ENCODE measurements around the gene SLC24A1.

The SLC24A1 gene

DNA sequence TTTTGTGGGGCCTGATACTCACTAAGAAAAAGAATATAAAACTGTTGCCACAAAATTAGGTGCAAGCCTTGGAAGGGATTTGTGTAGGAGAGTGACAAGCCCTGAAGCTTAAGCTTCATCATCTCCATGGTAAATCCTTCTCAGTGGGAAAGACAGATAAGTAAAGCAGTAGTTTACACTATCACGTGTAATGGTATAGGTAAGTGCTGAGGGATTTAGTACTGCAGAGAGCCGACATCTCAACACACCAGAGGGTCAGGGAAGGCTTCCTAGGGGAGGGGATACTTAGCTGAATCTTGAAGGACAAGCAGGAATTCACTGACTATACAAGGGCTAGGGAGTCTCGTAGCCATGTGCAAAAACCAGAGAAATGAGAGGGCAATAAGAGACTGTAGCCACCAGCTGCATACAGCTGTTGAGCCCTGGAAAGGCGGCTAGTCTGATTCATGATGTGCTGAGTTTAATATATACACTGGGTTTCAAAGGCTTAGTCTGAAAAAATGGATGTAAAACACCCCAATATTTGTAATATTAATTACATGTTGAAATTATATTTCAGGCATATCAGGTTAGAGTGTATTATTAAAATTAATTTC lies 11.1 kb downstream of the SLC24A1 start:
- H3K4me3 ChIP-seq (ENCODE audit: low read length in 2 of 2), result no peak overlapping the region
- H3K27me3 ChIP-seq (ENCODE audit: control insufficient read depth in 3 of 3, insufficient read depth in 3 of 3, low read depth in 1 of 3, low read length in 3 of 3), result no peaks in the 10 kb centered on the region
- no peak overlapping the region for H2BK120ac ChIP-seq (ENCODE audit: low read depth, low read length)
- H3K18ac ChIP-seq (ENCODE audit: low read length), result no peak overlapping the region
- no peak overlapping the region for H3K23ac ChIP-seq (ENCODE audit: low read depth, low read length, poor library complexity)
- DNase-seq (ENCODE audit: low spot score), result no peak
- H2AK5ac ChIP-seq (ENCODE audit: low read depth, low read length), result no peak overlapping the region
- H2BK12ac ChIP-seq (ENCODE audit: low read length), result no peak overlapping the region
- H3K14ac ChIP-seq (ENCODE audit: low read length), result no peak overlapping the region
- H2BK15ac ChIP-seq (ENCODE audit: low read length), result no peak overlapping the region
- no peak overlapping the region for H2BK5ac ChIP-seq (ENCODE audit: low read length)
- no peak overlapping the region for H3K4me2 ChIP-seq (ENCODE audit: insufficient read depth, low read length, poor library complexity, severe bottlenecking)
- H3K9me3 ChIP-seq (replicated peaks in 1 of 2; ENCODE audit: control insufficient read depth in 2 of 2, insufficient read depth in 1 of 2, low read depth in 1 of 2, low read length in 2 of 2), result no peaks in the 10 kb centered on the region
- no peaks in the 10 kb centered on the region for H3K79me1 ChIP-seq (ENCODE audit: low read depth, low read length)
- no peak overlapping the region for H3K9ac ChIP-seq (ENCODE audit: low read depth, low read length, poor library complexity)
- no peak overlapping the region for H3K27ac ChIP-seq (replicated peaks; ENCODE audit: low read length)
- no peak overlapping the region for H4K8ac ChIP-seq (ENCODE audit: low read depth, low read length)
- peaks cover 0 to 1% of the 10 kb centered on the region in 2 donors for H3K4me1 ChIP-seq (ENCODE audit: control insufficient read depth in 2 of 2, insufficient read depth in 1 of 2, low read depth in 1 of 2, low read length in 2 of 2)
- no CpG with 5 or more reads among the region's 4 CpGs for WGBS, 2 donors (ENCODE audit: extremely low coverage in 2 of 2, insufficient read length in 2 of 2, insufficient replicate concordance in 1 of 2)
- H2AFZ ChIP-seq (ENCODE audit: low read length), result no peak overlapping the region
- no peaks in the 10 kb centered on the region for H3K36me3 ChIP-seq (replicated peaks in 1 of 2; ENCODE audit: control insufficient read depth in 2 of 2, insufficient read depth in 2 of 2, low read length in 2 of 2)
- H3K4ac ChIP-seq (ENCODE audit: low read length), result no peak overlapping the region
- H4K91ac ChIP-seq (ENCODE audit: low read depth, low read length, poor library complexity), result no peak overlapping the region

- Histone ChIP-seq H3K4me1 (ENCODE audit: control insufficient read depth in 2 of 2, insufficient read depth in 1 of 2, low read depth in 1 of 2, low read length in 2 of 2) (peaks cover 0 to 1% of the 10 kb centered on the region in 2 donors), H2BK5ac (ENCODE audit: low read length) (no peak overlapping the region), H3K27ac (replicated peaks; ENCODE audit: low read length) (no peak overlapping the region), H3K79me1 (ENCODE audit: low read depth, low read length) (no peaks in the 10 kb centered on the region), H2BK15ac (ENCODE audit: low read length) (no peak overlapping the region), H2BK120ac (ENCODE audit: low read depth, low read length) (no peak overlapping the region), H3K23ac (ENCODE audit: low read depth, low read length, poor library complexity) (no peak overlapping the region), H3K9ac (ENCODE audit: low read depth, low read length, poor library complexity) (no peak overlapping the region), H3K4me3 (ENCODE audit: low read length in 2 of 2) (no peak overlapping the region), H2BK12ac (ENCODE audit: low read length) (no peak overlapping the region), H3K9me3 (replicated peaks in 1 of 2; ENCODE audit: control insufficient read depth in 2 of 2, insufficient read depth in 1 of 2, low read depth in 1 of 2, low read length in 2 of 2) (no peaks in the 10 kb centered on the region), H4K91ac (ENCODE audit: low read depth, low read length, poor library complexity) (no peak overlapping the region), H3K14ac (ENCODE audit: low read length) (no peak overlapping the region), H3K18ac (ENCODE audit: low read length) (no peak overlapping the region), H3K4me2 (ENCODE audit: insufficient read depth, low read length, poor library complexity, severe bottlenecking) (no peak overlapping the region), H3K27me3 (ENCODE audit: control insufficient read depth in 3 of 3, insufficient read depth in 3 of 3, low read depth in 1 of 3, low read length in 3 of 3) (no peaks in the 10 kb centered on the region), H3K36me3 (replicated peaks in 1 of 2; ENCODE audit: control insufficient read depth in 2 of 2, insufficient read depth in 2 of 2, low read length in 2 of 2) (no peaks in the 10 kb centered on the region), H2AK5ac (ENCODE audit: low read depth, low read length) (no peak overlapping the region), H3K4ac (ENCODE audit: low read length) (no peak overlapping the region), H2AFZ (ENCODE audit: low read length) (no peak overlapping the region), H4K8ac (ENCODE audit: low read depth, low read length) (no peak overlapping the region)
- no CpG with 5 or more reads among the region's 2 CpGs for WGBS, 2 donors (ENCODE audit: extremely low coverage in 2 of 2, insufficient read length in 2 of 2, insufficient replicate concordance in 1 of 2)
- no peak for DNase-seq (ENCODE audit: low spot score)
Measured at GRCh38 chr15:65633752-65634151, 12.0 kb downstream of the SLC24A1 start.

- H3K9me3 ChIP-seq (replicated peaks in 1 of 2; ENCODE audit: control insufficient read depth in 2 of 2, insufficient read depth in 1 of 2, low read depth in 1 of 2, low read length in 2 of 2), result no peaks in the 10 kb centered on the region
- no peak overlapping the region for H2BK5ac ChIP-seq (ENCODE audit: low read length)
- no peak overlapping the region for H3K9ac ChIP-seq (ENCODE audit: low read depth, low read length, poor library complexity)
- no peak overlapping the region for H2BK120ac ChIP-seq (ENCODE audit: low read depth, low read length)
- H3K4me1 ChIP-seq (ENCODE audit: control insufficient read depth in 2 of 2, insufficient read depth in 1 of 2, low read depth in 1 of 2, low read length in 2 of 2), result peaks cover 0 to 1% of the 10 kb centered on the region in 2 donors
- no peak overlapping the region for H3K23ac ChIP-seq (ENCODE audit: low read depth, low read length, poor library complexity)
- no peak overlapping the region for H2BK15ac ChIP-seq (ENCODE audit: low read length)
- no peak overlapping the region for H3K18ac ChIP-seq (ENCODE audit: low read length)
- H2AFZ ChIP-seq (ENCODE audit: low read length), result no peak overlapping the region
- H3K27me3 ChIP-seq (ENCODE audit: control insufficient read depth in 3 of 3, insufficient read depth in 3 of 3, low read depth in 1 of 3, low read length in 3 of 3), result no peaks in the 10 kb centered on the region
- no peak overlapping the region for H3K14ac ChIP-seq (ENCODE audit: low read length)
- H4K91ac ChIP-seq (ENCODE audit: low read depth, low read length, poor library complexity), result no peak overlapping the region
- WGBS, 2 donors (ENCODE audit: extremely low coverage in 2 of 2, insufficient read length in 2 of 2, insufficient replicate concordance in 1 of 2), result no CpG with 5 or more reads among the region's 1 CpG
- no peak overlapping the region for H3K4ac ChIP-seq (ENCODE audit: low read length)
- no peak overlapping the region for H2BK12ac ChIP-seq (ENCODE audit: low read length)
- no peaks in the 10 kb centered on the region for H3K36me3 ChIP-seq (replicated peaks in 1 of 2; ENCODE audit: control insufficient read depth in 2 of 2, insufficient read depth in 2 of 2, low read length in 2 of 2)
- DNase-seq (ENCODE audit: low spot score), result no peak
- no peak overlapping the region for H3K4me2 ChIP-seq (ENCODE audit: insufficient read depth, low read length, poor library complexity, severe bottlenecking)
- H4K8ac ChIP-seq (ENCODE audit: low read depth, low read length), result no peak overlapping the region
- no peak overlapping the region for H2AK5ac ChIP-seq (ENCODE audit: low read depth, low read length)
- H3K79me1 ChIP-seq (ENCODE audit: low read depth, low read length), result no peaks in the 10 kb centered on the region
- no peak overlapping the region for H3K27ac ChIP-seq (replicated peaks; ENCODE audit: low read length)
- no peak overlapping the region for H3K4me3 ChIP-seq (ENCODE audit: low read length in 2 of 2)
Measured at GRCh38 chr15:65634356-65634755, 12.6 kb downstream of the SLC24A1 start.

DNA sequence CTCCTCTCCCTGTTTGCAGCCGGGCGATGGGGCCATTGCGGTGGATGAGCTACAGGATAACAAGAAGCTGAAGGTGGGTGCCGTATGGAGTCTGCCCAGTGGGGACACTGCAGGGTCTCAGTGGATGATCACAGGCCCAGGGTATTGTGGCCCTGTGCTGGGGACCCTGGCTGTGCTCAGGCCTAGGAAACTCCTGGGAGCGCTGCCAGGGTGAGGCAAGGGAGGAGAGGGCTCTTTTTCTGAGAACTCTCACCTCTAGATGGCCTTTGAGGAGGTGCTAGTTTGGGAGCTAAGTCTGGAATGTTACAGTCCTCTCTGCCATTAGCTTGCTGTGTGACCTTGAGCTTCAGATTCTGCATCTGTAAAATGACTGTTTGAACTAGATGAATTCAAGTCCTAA lies 16.4 kb downstream of the SLC24A1 start:
- Histone ChIP-seq H3K4me2 (ENCODE audit: insufficient read depth, low read length, poor library complexity, severe bottlenecking) (no peak overlapping the region), H3K14ac (ENCODE audit: low read length) (no peak overlapping the region), H2BK120ac (ENCODE audit: low read depth, low read length) (no peak overlapping the region), H3K27ac (replicated peaks; ENCODE audit: low read length) (no peak overlapping the region), H4K8ac (ENCODE audit: low read depth, low read length) (no peak overlapping the region), H3K9me3 (replicated peaks in 1 of 2; ENCODE audit: control insufficient read depth in 2 of 2, insufficient read depth in 1 of 2, low read depth in 1 of 2, low read length in 2 of 2) (no peaks in the 10 kb centered on the region), H3K4ac (ENCODE audit: low read length) (no peak overlapping the region), H3K36me3 (replicated peaks in 1 of 2; ENCODE audit: control insufficient read depth in 2 of 2, insufficient read depth in 2 of 2, low read length in 2 of 2) (no peaks in the 10 kb centered on the region), H3K9ac (ENCODE audit: low read depth, low read length, poor library complexity) (no peak overlapping the region), H3K4me1 (ENCODE audit: control insufficient read depth in 2 of 2, insufficient read depth in 1 of 2, low read depth in 1 of 2, low read length in 2 of 2) (peaks cover 0 to 1% of the 10 kb centered on the region in 2 donors), H3K4me3 (ENCODE audit: low read length in 2 of 2) (no peak overlapping the region), H2BK5ac (ENCODE audit: low read length) (no peak overlapping the region), H2AFZ (ENCODE audit: low read length) (peak overlapping the region; percentile 15), H2BK15ac (ENCODE audit: low read length) (no peak overlapping the region), H2BK12ac (ENCODE audit: low read length) (no peak overlapping the region), H3K18ac (ENCODE audit: low read length) (no peak overlapping the region), H3K79me1 (ENCODE audit: low read depth, low read length) (no peaks in the 10 kb centered on the region), H3K23ac (ENCODE audit: low read depth, low read length, poor library complexity) (no peak overlapping the region), H4K91ac (ENCODE audit: low read depth, low read length, poor library complexity) (no peak overlapping the region), H3K27me3 (ENCODE audit: control insufficient read depth in 3 of 3, insufficient read depth in 3 of 3, low read depth in 1 of 3, low read length in 3 of 3) (no peaks in the 10 kb centered on the region), H2AK5ac (ENCODE audit: low read depth, low read length) (no peak overlapping the region)
- no CpG with 5 or more reads among the region's 5 CpGs for WGBS, 2 donors (ENCODE audit: extremely low coverage in 2 of 2, insufficient read length in 2 of 2, insufficient replicate concordance in 1 of 2)
- DNase-seq (ENCODE audit: low spot score), result no peak

Measured in neuronal stem cell (in vitro differentiated cells).